ENCODE results near the gene E2F2. TPM values are rescaled to one million over a fixed set of nuclear protein-coding genes. Genes with fewer than 3 reads are reported as not detected.

The E2F2 gene
- total and polyA plus RNA-seq, 2 of the 13 experiments (the other 11 are each of a cell fraction or from before 2014, with no cell fraction given): 0.65 to 6.6 TPM

GRCh38 chr1:23578311-23578996, 47.4 kb upstream of the E2F2 start:
- in situ Hi-C loops (cut with HindIII; ENCODE audit: extremely low pct_ligation_motif_present, low pct_unique_long_range_greater_than_20kb): no loop called here
- CTCF ChIA-PET (ENCODE audit: low intra/inter-chr PET ratio, low total read pairs): no interaction called here
- Histone ChIP-seq H4K20me1 (ENCODE audit: insufficient read depth, low read length) (no peaks in the 10 kb centered on the region), H3K4me3 (replicated peaks in 1 of 3; ENCODE audit: insufficient read depth in 1 of 3, low read depth in 2 of 3, low read length in 3 of 3) (no peak overlapping the region), H3K4me1 (ENCODE audit: insufficient read depth, low read length) (peaks cover 67% of the 10 kb centered on the region), H3K27ac (ENCODE audit: extremely low read length, insufficient read depth, low read length) (no peak overlapping the region), H2AFZ (ENCODE audit: low read length) (no peak overlapping the region), H3K27me3 (ENCODE audit: control insufficient read depth in 1 of 2, insufficient read depth in 2 of 2, low read length in 2 of 2) (peaks cover 0 to 10% of the 10 kb centered on the region in 2 experiments; a peak in 1 of 5 replicates), H3K4me2 (ENCODE audit: low read depth, low read length) (no peak overlapping the region), H3K9ac (ENCODE audit: insufficient read depth, low read depth, low read length) (no peak overlapping the region), H3K79me2 (ENCODE audit: insufficient read depth, low read length) (no peaks in the 10 kb centered on the region), H3K9me3 (ENCODE audit: low read length) (no peaks in the 10 kb centered on the region), H3K36me3 (replicated peaks in 1 of 2; ENCODE audit: control insufficient read depth in 1 of 2, insufficient read depth in 2 of 2, low read length in 2 of 2) (no peaks in the 10 kb centered on the region)
- intact Hi-C loops (cut with micrococcal nuclease; ENCODE audit: unreplicated experiment): loop anchor here (5.0 kb wide), 1 partner anchor 49 kb away; no protein-coding TSS in a partner anchor
- BruUV-seq (replicated peaks): no TSS peak
- TF ChIP-seq CC2D1A (CRISPR knock-in tag; IDR thresholded peaks at IDR 0.05): no peak
- TF ChIP-seq ZNF75D (CRISPR knock-in tag; IDR thresholded peaks at IDR 0.05; ENCODE audit: borderline replicate concordance): no peak
- no peak for TF ChIP-seq ZNF556 (CRISPR knock-in tag; IDR thresholded peaks at IDR 0.05; ENCODE audit: borderline replicate concordance)
- no peak for TF ChIP-seq PHF20 (CRISPR knock-in tag; IDR thresholded peaks at IDR 0.05)
- TF ChIP-seq ZNF629 (CRISPR knock-in tag; conservative IDR thresholded peaks at IDR 0.05): peak; percentile 72
- 29% methylated on average over 4 of the region's 4 CpGs for WGBS (ENCODE audit: low lambda C conversion rate)
- POLR2A ChIA-PET: no interaction called here
- FAIRE-seq: no peak
- DNase-seq (ENCODE audit: low spot score): no peak
- ATAC-seq: no peak

DNA sequence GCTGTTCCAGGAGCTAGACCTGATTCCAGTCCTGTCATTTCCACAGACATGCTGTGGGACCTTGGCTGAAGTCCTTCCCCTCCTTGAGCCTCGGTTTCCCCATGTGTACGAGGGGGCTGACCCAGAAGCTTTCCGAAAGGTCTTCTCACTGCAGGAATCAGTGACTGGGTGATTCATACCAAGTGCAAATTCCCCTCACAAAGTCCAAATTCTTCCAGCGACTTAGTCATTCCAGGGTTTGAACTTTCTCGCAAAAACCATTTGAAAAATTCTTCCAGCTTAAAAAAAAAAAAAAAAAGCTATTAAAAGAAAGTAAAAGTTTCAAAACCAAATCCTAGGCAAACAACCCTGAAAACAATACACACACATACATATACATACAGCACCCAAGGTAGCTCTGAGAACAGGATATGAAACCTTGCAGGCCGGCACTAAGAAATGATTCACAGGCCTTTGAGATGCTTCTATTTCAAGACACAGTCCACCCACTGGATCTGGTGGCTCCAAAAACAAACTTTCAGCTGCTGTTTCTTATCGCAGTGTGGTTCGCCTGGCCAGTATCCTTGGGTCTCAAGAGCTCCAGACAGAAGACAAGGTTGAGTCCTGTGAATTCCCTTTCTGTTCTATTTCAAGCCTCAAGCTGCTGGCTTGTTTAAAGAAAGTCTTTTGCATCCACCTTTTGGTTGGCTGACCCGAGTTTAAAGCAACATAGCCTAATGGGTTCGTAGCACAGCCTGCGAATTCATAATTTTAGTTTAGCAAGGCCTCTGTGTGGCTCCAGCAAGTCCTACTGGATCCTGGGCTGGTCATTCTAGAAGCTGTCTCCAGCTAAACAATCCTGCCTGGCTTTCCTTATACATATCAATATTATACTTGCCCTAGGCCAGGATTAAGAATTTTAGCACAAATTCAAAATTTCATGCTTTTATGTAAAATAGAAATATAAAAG, 46.3 kb upstream of the E2F2 start:
- no peaks in the 10 kb centered on the region for H3K36me3 ChIP-seq (replicated peaks in 1 of 2; ENCODE audit: control insufficient read depth in 1 of 2, insufficient read depth in 2 of 2, low read length in 2 of 2)
- peak overlapping the region; percentile 37; the same call in 1 of the 2 replicates for H3K9ac ChIP-seq (ENCODE audit: insufficient read depth, low read depth, low read length)
- intact Hi-C loops (cut with micrococcal nuclease; ENCODE audit: unreplicated experiment) (loop anchor here (5.0 kb wide), 1 partner anchor 50 kb away; no protein-coding TSS in a partner anchor), in situ Hi-C loops (cut with HindIII; ENCODE audit: extremely low pct_ligation_motif_present, low pct_unique_long_range_greater_than_20kb) (no loop called here)
- H3K4me3 ChIP-seq (replicated peaks in 1 of 3; ENCODE audit: insufficient read depth in 1 of 3, low read depth in 2 of 3, low read length in 3 of 3): peak overlapping the region in 1 of 3 experiments; percentile 35; a peak in 1 of 6 replicates
- H3K27ac ChIP-seq (ENCODE audit: extremely low read length, insufficient read depth, low read length): peak overlapping the region; percentile 11
- H3K4me1 ChIP-seq (ENCODE audit: insufficient read depth, low read length): peaks cover 67% of the 10 kb centered on the region
- ChIA-PET CTCF (ENCODE audit: low intra/inter-chr PET ratio, low total read pairs) (no interaction called here), POLR2A (interaction anchor here (0.8 to 2.2 kb wide), 9 partner anchors 9 to 201 kb away, joined by 3 to 38 read pairs (median 7); partner anchors contain the start of genes ID3, PITHD1 and RPL11)
- ATAC-seq: peak; percentile 57
- H3K4me2 ChIP-seq (ENCODE audit: low read depth, low read length): peak overlapping the region; percentile 70
- no peaks in the 10 kb centered on the region for H4K20me1 ChIP-seq (ENCODE audit: insufficient read depth, low read length)
- no peaks in the 10 kb centered on the region for H3K79me2 ChIP-seq (ENCODE audit: insufficient read depth, low read length)
- peak; percentile 79 for DNase-seq (ENCODE audit: low spot score)
- 1% methylated on average over 11 of the region's 11 CpGs for WGBS (ENCODE audit: low lambda C conversion rate)
- H3K27me3 ChIP-seq (ENCODE audit: control insufficient read depth in 1 of 2, insufficient read depth in 2 of 2, low read length in 2 of 2): peaks cover 0 to 17% of the 10 kb centered on the region in 2 experiments; a peak in 1 of 5 replicates
- H3K9me3 ChIP-seq (ENCODE audit: low read length): no peaks in the 10 kb centered on the region
- no peak overlapping the region for H2AFZ ChIP-seq (ENCODE audit: low read length)
- FAIRE-seq: no peak
- BruUV-seq (replicated peaks): no TSS peak
- TF ChIP-seq HNF4A (CRISPR knock-in tag; IDR thresholded peaks at IDR 0.05): peak; percentile 37; the same call in 1 of the 2 replicates
- no peak for TF ChIP-seq ZNF124 (CRISPR knock-in tag; IDR thresholded peaks at IDR 0.05)
- TF ChIP-seq HNF1A (IDR thresholded peaks at IDR 0.05; ENCODE audit: low read depth): no peak
- no peak for TF ChIP-seq HNF1A (CRISPR knock-in tag; IDR thresholded peaks at IDR 0.05; ENCODE audit: borderline replicate concordance)
- peak; percentile 37; the same call in 1 of the 2 replicates for TF ChIP-seq ZNF362 (CRISPR knock-in tag; IDR thresholded peaks at IDR 0.05; ENCODE audit: borderline replicate concordance)

All from HepG2 (cell line).